HCEC 1CT (cell line): ENCODE results near the gene SGTA.
"Not testable (repeated sequence)": the region's sequence is repeated elsewhere in the genome, so short reads cannot be mapped to it uniquely, and the experiment has no call there.

Source experiments
- DNase-seq: peaks from one replicate; pipeline ENCODE4 v3.0.0-alpha.2; 2017

Gene SGTA

GRCh38 chr19:2792666-2793065, 9.6 kb upstream of the SGTA start:
- not testable (repeated sequence) for DNase-seq

- no peak for DNase-seq
Measured at GRCh38 chr19:2791876-2792275, 8.8 kb upstream of the SGTA start.

GRCh38 chr19:2791440-2791839, 8.4 kb upstream of the SGTA start:
- no peak for DNase-seq

GRCh38 chr19:2790557-2791271, 7.6 kb upstream of the SGTA start:
- DNase-seq: no peak

- no peak for DNase-seq
Measured at GRCh38 chr19:2790194-2790556, 7.1 kb upstream of the SGTA start.

- DNase-seq: no peak
Measured at GRCh38 chr19:2788237-2788636, 5.2 kb upstream of the SGTA start.

GRCh38 chr19:2787115-2787514, 4.0 kb upstream of the SGTA start:
- DNase-seq: no peak

- DNase-seq: peak; percentile 99
Measured at GRCh38 chr19:2785244-2785997, 2.3 kb upstream of the SGTA start, which contains the start of gene THOP1. Gene THOP1, plus strand, starts transcription at chr19:2785503. Its CDS starts 160 bp downstream, at chr19:2785663.

GRCh38 chr19:2783781-2784145, 690 bp upstream of the SGTA start:
- no peak for DNase-seq

GRCh38 chr19:2782329-2782935, 641 bp downstream of the SGTA start:
- no peak for DNase-seq

GRCh38 chr19:2780284-2780683, 2.8 kb downstream of the SGTA start:
- DNase-seq: no peak

GRCh38 chr19:2779121-2779740, 3.8 kb downstream of the SGTA start:
- DNase-seq: no peak

- no peak for DNase-seq
Measured at GRCh38 chr19:2777952-2778683, 5.0 kb downstream of the SGTA start.

- DNase-seq: peak; percentile 11
Measured at GRCh38 chr19:2775556-2776430, 7.3 kb downstream of the SGTA start.

- no peak for DNase-seq
Measured at GRCh38 chr19:2774953-2775555, 8.0 kb downstream of the SGTA start.

- DNase-seq: no peak
Measured at GRCh38 chr19:2774083-2774679, 8.9 kb downstream of the SGTA start.

GRCh38 chr19:2771786-2772674, 11.0 kb downstream of the SGTA start:
- DNase-seq: no peak

- no peak for DNase-seq
Measured at GRCh38 chr19:2770055-2771013, 12.7 kb downstream of the SGTA start.

GRCh38 chr19:2769218-2769617, 13.9 kb downstream of the SGTA start:
- DNase-seq: no peak
